OCI-LY7 (cell line): ENCODE measurements around the gene IGSF21. TPM values are rescaled to one million over a fixed set of nuclear protein-coding genes. Genes with fewer than 3 reads are reported as not detected.

ENCODE experiments used
- BruUV-seq: library from RNA; stranded (reverse); fragments of 400-500 nt; replicated peaks from 2 replicates; lab custom pipeline; 2021; lab: Mats Ljungman, UMichigan
- CTCF ChIA-PET: fragments of 300-600 bp; sonication (Branson Sonifier 250); formaldehyde crosslinking; loops from one replicate; lab custom pipeline; 2022; ENCODE audit warnings: antibody characterized with exemption; ENCODE audit not compliant: unreplicated experiment; lab: Charles Lee
- POLR2A ChIA-PET: fragments of 300-600 bp; sonication (Branson Sonifier 250); formaldehyde crosslinking; loops from one replicate; lab custom pipeline; 2022; ENCODE audit warnings: antibody characterized with exemption; lab: Charles Lee
- DNase-seq: peaks from one replicate; pipeline ENCODE4 v3.0.0-alpha.2; 2015; ENCODE audit warnings: low spot score
- H2AFZ ChIP-seq: fragments of 200-600 bp; sonication (generic), shearing (Covaris generic); 2 replicates; pipeline ENCODE4 v1.6.1; 2014; ENCODE audit warnings: mild to moderate bottlenecking, antibody characterized with exemption, low read length, moderate library complexity
- H3K27ac ChIP-seq: fragments of 200-600 bp; sonication (generic); 2 replicates; pipeline ENCODE4 v1.5.1; 2014; ENCODE audit warnings: mixed run types, low read depth, mild to moderate bottlenecking, moderate library complexity, low read length, inconsistent platforms; ENCODE audit not compliant: poor library complexity, severe bottlenecking
- H3K36me3 ChIP-seq: fragments of 200-600 bp; sonication (generic); 2 replicates; pipeline ENCODE4 v1.6.1; 2014; ENCODE audit warnings: mild to moderate bottlenecking, antibody characterized with exemption, low read length, moderate library complexity, mixed read lengths; ENCODE audit not compliant: insufficient read depth
- H3K4me1 ChIP-seq: fragments of 200-600 bp; sonication (generic); 2 replicates; pipeline ENCODE4 v1.5.1; 2014; ENCODE audit warnings: mild to moderate bottlenecking, low read length; ENCODE audit not compliant: insufficient read depth, poor library complexity, severe bottlenecking
- H3K4me2 ChIP-seq: fragments of 200-600 bp; sonication (generic); 2 replicates; pipeline ENCODE4 v1.6.1; 2014; ENCODE audit warnings: mild to moderate bottlenecking, low read length
- H3K4me3 ChIP-seq: fragments of 200-600 bp; sonication (generic); 2 replicates; pipeline ENCODE4 v1.5.1; 2014; ENCODE audit warnings: mild to moderate bottlenecking, low read depth, low read length; ENCODE audit not compliant: poor library complexity, severe bottlenecking
- H3K79me2 ChIP-seq: fragments of 200-600 bp; sonication (generic); 2 replicates; pipeline ENCODE4 v1.6.1; 2016; ENCODE audit warnings: low read depth, mild to moderate bottlenecking, low read length, moderate library complexity, mixed read lengths; ENCODE audit not compliant: insufficient read depth
- H3K9me2 ChIP-seq: fragments of 200-600 bp; sonication (generic); 2 replicates; pipeline ENCODE4 v1.6.1; 2016; ENCODE audit warnings: mild to moderate bottlenecking, low read length, mixed read lengths; ENCODE audit not compliant: insufficient read depth
- H3K9me3 ChIP-seq: fragments of 200-600 bp; sonication (generic); 2 replicates; pipeline ENCODE4 v1.6.1; 2014; ENCODE audit warnings: mild to moderate bottlenecking, mixed run types, low read length, mixed read lengths
- H4K20me1 ChIP-seq: fragments of 200-600 bp; sonication (generic); 2 replicates; pipeline ENCODE4 v1.6.1; 2014; ENCODE audit warnings: mild to moderate bottlenecking, antibody characterized with exemption, low read length, moderate library complexity, mixed read lengths; ENCODE audit not compliant: insufficient read depth
- CTCF ChIP-seq: fragments of 200-600 bp; sonication (generic); conservative IDR thresholded peaks from 2 replicates; pipeline ENCODE4 v1.5.1; 2014; ENCODE audit warnings: mild to moderate bottlenecking, antibody characterized with exemption, low read length, moderate library complexity, mixed read lengths
- EZH2phosphoT487 ChIP-seq: fragments of 200-600 bp; sonication (generic); IDR thresholded peaks from 2 replicates; pipeline ENCODE4 v1.6.1; 2018; ENCODE audit warnings: low read depth, borderline replicate concordance, mild to moderate bottlenecking, mixed run types, antibody characterized with exemption, low read length, moderate library complexity, mixed read lengths
- intact Hi-C: fragments of 100-400 bp; cut with micrococcal nuclease; formaldehyde crosslinking; loops from one replicate; pipeline ENCODE4 v1.10.0; 2022; ENCODE audit not compliant: unreplicated experiment
- total RNA-seq, 2 experiments: library from RNA; depleted of rRNA in 1 of 2; stranded (reverse); fragments of >200 nt in 1 of 2; shearing (Covaris generic) in 1 of 2; gene quantifications; 2 replicates each; pipeline ENCODE4 v1.2.3, GENCODE V29; 2014 to 2022

Gene IGSF21
- total RNA-seq, 2 experiments from 2014 or later, result 0.17 TPM; not detected in 1

- intact Hi-C loops, result no loop called here
- Histone ChIP-seq H3K9me2 (no peaks in the 10 kb centered on the region), H3K4me3 (no peak overlapping the region), H3K27ac (no peak overlapping the region), H3K4me2 (no peak overlapping the region), H4K20me1 (no peaks in the 10 kb centered on the region), H3K79me2 (no peaks in the 10 kb centered on the region), H2AFZ (no peak overlapping the region), H3K9me3 (no peaks in the 10 kb centered on the region), H3K4me1 (no peaks in the 10 kb centered on the region), H3K36me3 (no peaks in the 10 kb centered on the region)
- no TSS peak for BruUV-seq
- no peak for TF ChIP-seq EZH2phosphoT487
- no peak for TF ChIP-seq CTCF
- ChIA-PET CTCF (no interaction called here), POLR2A (no interaction called here)
- no peak for DNase-seq
These were observed 89.7 kb downstream of the IGSF21 start for GRCh38 chr1:18197299-18197698.

- Histone ChIP-seq H3K9me2 (no peaks in the 10 kb centered on the region), H2AFZ (no peak overlapping the region), H3K36me3 (no peaks in the 10 kb centered on the region), H4K20me1 (no peaks in the 10 kb centered on the region), H3K79me2 (no peaks in the 10 kb centered on the region), H3K4me1 (peaks cover 5% of the 10 kb centered on the region), H3K4me3 (no peak overlapping the region), H3K27ac (no peak overlapping the region), H3K9me3 (no peaks in the 10 kb centered on the region), H3K4me2 (no peak overlapping the region)
- ChIA-PET CTCF (no interaction called here), POLR2A (no interaction called here)
- BruUV-seq, result no TSS peak
- intact Hi-C loops, result no loop called here
- DNase-seq, result no peak
- no peak for TF ChIP-seq EZH2phosphoT487
- TF ChIP-seq CTCF, result no peak
These were observed 90.7 kb downstream of the IGSF21 start for GRCh38 chr1:18198260-18198659.

GRCh38 chr1:18199462-18199861 lies 91.9 kb downstream of the IGSF21 start:
- TF ChIP-seq EZH2phosphoT487 (no peak), CTCF (no peak)
- Histone ChIP-seq H4K20me1 (no peaks in the 10 kb centered on the region), H3K27ac (no peak overlapping the region)

More at GRCh38 chr1:18199462-18199861, 91.9 kb downstream of the IGSF21 start:
- ChIA-PET POLR2A (interaction anchor here (0.7 kb wide), 1 partner anchor 826 kb away, joined by 3 read pairs; no protein-coding TSS in a partner anchor), CTCF (interaction anchor here (0.6 kb wide), 1 partner anchor 585 kb away, joined by 3 read pairs; no protein-coding TSS in a partner anchor)
- Histone ChIP-seq H2AFZ (no peak overlapping the region), H3K4me2 (no peak overlapping the region), H3K4me3 (no peak overlapping the region), H3K9me2 (no peaks in the 10 kb centered on the region), H3K79me2 (no peaks in the 10 kb centered on the region), H3K36me3 (no peaks in the 10 kb centered on the region), H3K9me3 (no peaks in the 10 kb centered on the region), H3K4me1 (peaks cover 17% of the 10 kb centered on the region)
- no peak for DNase-seq
- no TSS peak for BruUV-seq
- intact Hi-C loops, result no loop called here
